Measurements from ENCODE around the gene PROZ.

Gene PROZ

GRCh38 chr13:113183450-113184129 is 25.1 kb downstream of the PROZ start:
- TF ChIP-seq CTCF (conservative IDR thresholded peaks at IDR 0.05): no peak
- no peak overlapping the region for H3K27ac ChIP-seq

GRCh38 chr13:113184568-113185440 is 26.4 kb downstream of the PROZ start:
- no peak for TF ChIP-seq CTCF (conservative IDR thresholded peaks at IDR 0.05)

GRCh38 chr13:113186061-113186900 is 27.8 kb downstream of the PROZ start:
- no peak for TF ChIP-seq CTCF (conservative IDR thresholded peaks at IDR 0.05)
- H3K27ac ChIP-seq: no peak overlapping the region

More at GRCh38 chr13:113184568-113185440, 26.4 kb downstream of the PROZ start:
- H3K27ac ChIP-seq: no peak overlapping the region

- no peak overlapping the region for H3K27ac ChIP-seq
- TF ChIP-seq CTCF (conservative IDR thresholded peaks at IDR 0.05): no peak
These were observed 28.8 kb downstream of the PROZ start for GRCh38 chr13:113187263-113187669.

- H3K27ac ChIP-seq: no peak overlapping the region
- no peak for TF ChIP-seq CTCF (conservative IDR thresholded peaks at IDR 0.05)
These were observed 29.6 kb downstream of the PROZ start for GRCh38 chr13:113187883-113188665.

GRCh38 chr13:113190181-113190580 is 31.7 kb downstream of the PROZ start:
- no peak for TF ChIP-seq CTCF (conservative IDR thresholded peaks at IDR 0.05)
- H3K27ac ChIP-seq: no peak overlapping the region

Measured in VCaP (cell line).